ENCODE measurements around the gene TBC1D3B. TPM values are rescaled to one million over a fixed set of nuclear protein-coding genes. Genes with fewer than 3 reads are reported as not detected.
"Not testable (repeated sequence)": the region's sequence is repeated elsewhere in the genome, so short reads cannot be mapped to it uniquely, and the experiment has no call there.

The TBC1D3B gene
- total RNA-seq (2014; rRNA removed): 1.4 and 4.3 TPM in 2 replicates
- Bru-seq, nascent RNA: percentile 31 among the genes with signal in this experiment
- BruChase-seq, experiment 1, labeled RNA remaining after a 6-hour chase: percentile 42 among the genes with signal in this experiment
- BruChase-seq, experiment 2, labeled RNA remaining after a 2-hour chase: percentile 36 among the genes with signal in this experiment
- long read RNA-seq: 0 reads

GRCh38 chr17:36176536-36176935 lies at the start of gene TBC1D3B:
Gene TBC1D3B, minus strand, starts transcription at chr17:36176636. Its CDS starts 1,586 bp downstream, at chr17:36175050.
- H3K79me2 ChIP-seq (ENCODE audit: low read length); H4K20me1 ChIP-seq (ENCODE audit: low read length); POLR2A ChIA-PET (ENCODE audit: unreplicated experiment); intact Hi-C loops (cut with micrococcal nuclease); H3F3A ChIP-seq (ENCODE audit: low read length, unreplicated experiment); CTCF ChIA-PET; BruUV-seq (replicated peaks); H3K27me3 ChIP-seq (ENCODE audit: low read length); ATAC-seq; H3K27ac ChIP-seq (ENCODE audit: low read length); H2AFZ ChIP-seq (ENCODE audit: low read length); H3K36me3 ChIP-seq (ENCODE audit: low read depth, low read length); H3K9ac ChIP-seq (ENCODE audit: low read length); H3K9me3 ChIP-seq (ENCODE audit: low read length); H3K4me3 ChIP-seq (ENCODE audit: low read length); H3K4me1 ChIP-seq (ENCODE audit: insufficient read depth, low read length); DNase-seq; H3K4me2 ChIP-seq (ENCODE audit: low read length); H3K9me2 ChIP-seq (replicated peaks; ENCODE audit: low read length): not testable (repeated sequence)

- DNase-seq; H3K4me3 ChIP-seq (ENCODE audit: low read length); H2AFZ ChIP-seq (ENCODE audit: low read length); H4K20me1 ChIP-seq (ENCODE audit: low read length); H3F3A ChIP-seq (ENCODE audit: low read length, unreplicated experiment); H3K27me3 ChIP-seq (ENCODE audit: low read length); intact Hi-C loops (cut with micrococcal nuclease); H3K9me3 ChIP-seq (ENCODE audit: low read length); H3K9ac ChIP-seq (ENCODE audit: low read length); H3K4me1 ChIP-seq (ENCODE audit: insufficient read depth, low read length); H3K9me2 ChIP-seq (replicated peaks; ENCODE audit: low read length); H3K79me2 ChIP-seq (ENCODE audit: low read length); ATAC-seq; BruUV-seq (replicated peaks); H3K27ac ChIP-seq (ENCODE audit: low read length); POLR2A ChIA-PET (ENCODE audit: unreplicated experiment); H3K4me2 ChIP-seq (ENCODE audit: low read length); H3K36me3 ChIP-seq (ENCODE audit: low read depth, low read length); CTCF ChIA-PET: not testable (repeated sequence)
Measured at GRCh38 chr17:36222967-36223366, 46.5 kb upstream of the TBC1D3B start.

- ATAC-seq; DNase-seq; CTCF ChIA-PET; H3K4me2 ChIP-seq (ENCODE audit: low read length); intact Hi-C loops (cut with micrococcal nuclease); H3K27me3 ChIP-seq (ENCODE audit: low read length); POLR2A ChIA-PET (ENCODE audit: unreplicated experiment); BruUV-seq (replicated peaks); H2AFZ ChIP-seq (ENCODE audit: low read length); H3K27ac ChIP-seq (ENCODE audit: low read length); H4K20me1 ChIP-seq (ENCODE audit: low read length); H3K9me2 ChIP-seq (replicated peaks; ENCODE audit: low read length); H3K36me3 ChIP-seq (ENCODE audit: low read depth, low read length); H3K9ac ChIP-seq (ENCODE audit: low read length); H3K9me3 ChIP-seq (ENCODE audit: low read length); H3K4me1 ChIP-seq (ENCODE audit: insufficient read depth, low read length); H3K79me2 ChIP-seq (ENCODE audit: low read length); H3F3A ChIP-seq (ENCODE audit: low read length, unreplicated experiment); H3K4me3 ChIP-seq (ENCODE audit: low read length): not testable (repeated sequence)
Measured at GRCh38 chr17:36221581-36222100, 45.2 kb upstream of the TBC1D3B start.

GRCh38 chr17:36220737-36221580 lies 44.5 kb upstream of the TBC1D3B start:
- H3K4me2 ChIP-seq (ENCODE audit: low read length); H3K9me3 ChIP-seq (ENCODE audit: low read length); H3F3A ChIP-seq (ENCODE audit: low read length, unreplicated experiment); H3K27ac ChIP-seq (ENCODE audit: low read length); H4K20me1 ChIP-seq (ENCODE audit: low read length); DNase-seq; H3K4me3 ChIP-seq (ENCODE audit: low read length); H2AFZ ChIP-seq (ENCODE audit: low read length); H3K4me1 ChIP-seq (ENCODE audit: insufficient read depth, low read length); H3K9ac ChIP-seq (ENCODE audit: low read length); POLR2A ChIA-PET (ENCODE audit: unreplicated experiment); H3K9me2 ChIP-seq (replicated peaks; ENCODE audit: low read length); ATAC-seq; H3K27me3 ChIP-seq (ENCODE audit: low read length); H3K79me2 ChIP-seq (ENCODE audit: low read length); CTCF ChIA-PET; BruUV-seq (replicated peaks); intact Hi-C loops (cut with micrococcal nuclease); H3K36me3 ChIP-seq (ENCODE audit: low read depth, low read length): not testable (repeated sequence)

DNA sequence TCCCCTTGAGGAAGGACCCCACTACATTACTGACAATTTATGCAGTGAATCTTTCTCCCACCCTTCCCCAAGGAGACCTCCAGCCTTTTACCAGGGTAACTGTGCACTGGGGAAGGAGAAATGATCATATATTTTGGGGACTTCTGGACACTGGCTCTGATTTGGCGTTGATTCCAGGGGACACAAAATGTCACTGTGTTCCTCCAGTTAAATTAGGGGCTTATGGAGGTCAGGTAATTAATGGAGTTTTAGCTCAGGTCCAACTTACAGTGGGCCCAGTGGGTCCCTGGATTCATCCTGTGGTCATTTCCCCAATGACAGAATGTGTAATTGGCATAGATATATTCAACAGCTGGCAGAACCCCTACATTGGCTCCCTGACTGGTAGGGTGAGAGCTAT lies 43.1 kb upstream of the TBC1D3B start:
- ATAC-seq; H3F3A ChIP-seq (ENCODE audit: low read length, unreplicated experiment); H3K9me2 ChIP-seq (replicated peaks; ENCODE audit: low read length); H4K20me1 ChIP-seq (ENCODE audit: low read length); H3K4me1 ChIP-seq (ENCODE audit: insufficient read depth, low read length); H3K4me2 ChIP-seq (ENCODE audit: low read length); H3K4me3 ChIP-seq (ENCODE audit: low read length); CTCF ChIA-PET; intact Hi-C loops (cut with micrococcal nuclease); H3K9ac ChIP-seq (ENCODE audit: low read length); DNase-seq; H3K27me3 ChIP-seq (ENCODE audit: low read length); H2AFZ ChIP-seq (ENCODE audit: low read length); H3K79me2 ChIP-seq (ENCODE audit: low read length); POLR2A ChIA-PET (ENCODE audit: unreplicated experiment); H3K9me3 ChIP-seq (ENCODE audit: low read length); H3K36me3 ChIP-seq (ENCODE audit: low read depth, low read length); H3K27ac ChIP-seq (ENCODE audit: low read length); BruUV-seq (replicated peaks): not testable (repeated sequence)

DNA sequence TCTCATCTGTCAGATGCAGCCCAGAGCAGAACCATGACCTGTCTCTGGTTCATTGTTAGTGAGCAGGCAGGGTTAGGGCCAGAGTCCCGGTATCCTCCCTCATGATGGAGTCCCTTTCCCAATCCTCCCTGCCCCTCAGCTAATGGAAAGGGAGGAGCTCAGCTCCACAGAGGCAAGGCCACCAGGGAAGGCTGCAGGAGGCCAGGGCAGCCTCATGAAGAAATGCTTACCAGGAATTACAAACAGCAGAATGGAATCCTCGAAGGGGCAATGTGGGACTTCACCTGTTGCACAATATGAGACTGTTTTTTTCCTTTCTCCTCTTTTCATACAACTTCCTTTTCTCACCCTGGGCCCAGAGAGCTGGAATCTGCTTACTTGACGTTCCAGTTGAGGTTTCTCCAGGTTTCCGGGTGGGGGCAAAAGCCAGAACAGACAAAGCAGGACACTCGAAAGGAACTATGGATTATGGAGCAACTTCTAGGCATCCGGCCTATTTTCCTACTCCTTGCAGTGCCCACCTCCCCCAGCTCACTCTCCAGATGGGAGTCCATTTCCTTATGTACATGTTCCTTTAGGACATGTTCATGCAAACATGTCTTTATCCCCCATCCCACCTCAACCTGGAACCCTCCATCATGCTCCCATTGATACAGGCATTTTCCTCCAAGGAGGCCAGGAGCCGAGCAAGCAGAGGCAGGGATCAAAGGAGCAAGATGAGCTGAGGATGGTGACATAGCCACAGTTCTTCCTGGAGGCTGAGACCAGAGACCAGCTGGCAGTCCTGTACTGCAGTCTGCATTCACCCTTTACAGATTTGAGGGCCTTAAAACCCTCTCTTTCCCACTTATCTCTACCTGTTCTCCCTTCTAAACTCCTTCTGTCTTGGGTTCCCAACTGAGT lies 39.2 kb upstream of the TBC1D3B start:
- H4K20me1 ChIP-seq (ENCODE audit: low read length); H3K4me2 ChIP-seq (ENCODE audit: low read length); H3K79me2 ChIP-seq (ENCODE audit: low read length); H3K27ac ChIP-seq (ENCODE audit: low read length); H3K36me3 ChIP-seq (ENCODE audit: low read depth, low read length); H2AFZ ChIP-seq (ENCODE audit: low read length); H3F3A ChIP-seq (ENCODE audit: low read length, unreplicated experiment); H3K9me3 ChIP-seq (ENCODE audit: low read length); intact Hi-C loops (cut with micrococcal nuclease); H3K27me3 ChIP-seq (ENCODE audit: low read length); POLR2A ChIA-PET (ENCODE audit: unreplicated experiment); H3K4me1 ChIP-seq (ENCODE audit: insufficient read depth, low read length); H3K9ac ChIP-seq (ENCODE audit: low read length); BruUV-seq (replicated peaks); H3K9me2 ChIP-seq (replicated peaks; ENCODE audit: low read length); CTCF ChIA-PET; DNase-seq; ATAC-seq; H3K4me3 ChIP-seq (ENCODE audit: low read length): not testable (repeated sequence)

All from PC-3 (cell line).